ENCODE measurements around the gene FSIP1. TPM values are rescaled to one million over a fixed set of nuclear protein-coding genes. Genes with fewer than 3 reads are reported as not detected.

Gene FSIP1
- total and polyA plus RNA-seq, 12 donors, result 0.15 to 4.4 (median 0.89) TPM

DNA sequence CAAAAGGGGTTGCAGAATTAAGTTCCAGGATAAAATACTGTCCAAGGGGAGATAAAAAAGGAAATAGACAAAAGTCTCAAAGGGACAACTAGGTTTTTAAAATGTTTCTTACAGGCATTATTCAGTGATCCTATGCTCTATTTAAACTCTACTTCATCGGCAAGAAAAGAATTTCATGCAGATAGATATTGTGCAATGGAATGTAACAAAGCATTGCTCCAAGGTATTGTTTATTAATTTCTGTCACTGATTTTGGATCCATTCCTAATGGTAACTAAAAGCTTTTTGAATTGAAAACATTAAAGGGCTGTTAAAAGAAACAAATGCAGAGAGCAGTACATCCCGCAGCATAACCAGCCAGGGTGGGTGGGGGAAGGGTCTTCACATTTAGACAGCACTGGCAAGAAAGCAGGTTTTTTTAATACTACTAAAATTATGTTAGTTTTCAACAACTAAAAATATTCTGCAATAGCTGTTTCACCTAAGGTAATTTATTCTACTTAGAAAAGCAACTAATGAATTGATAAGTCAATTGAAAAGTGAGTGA lies 118.9 kb downstream of the FSIP1 start:
- peaks cover 0 to 10% (median 0%) of the 10 kb centered on the region in 9 donors for H3K4me1 ChIP-seq
- TF ChIP-seq, protein P1, sequence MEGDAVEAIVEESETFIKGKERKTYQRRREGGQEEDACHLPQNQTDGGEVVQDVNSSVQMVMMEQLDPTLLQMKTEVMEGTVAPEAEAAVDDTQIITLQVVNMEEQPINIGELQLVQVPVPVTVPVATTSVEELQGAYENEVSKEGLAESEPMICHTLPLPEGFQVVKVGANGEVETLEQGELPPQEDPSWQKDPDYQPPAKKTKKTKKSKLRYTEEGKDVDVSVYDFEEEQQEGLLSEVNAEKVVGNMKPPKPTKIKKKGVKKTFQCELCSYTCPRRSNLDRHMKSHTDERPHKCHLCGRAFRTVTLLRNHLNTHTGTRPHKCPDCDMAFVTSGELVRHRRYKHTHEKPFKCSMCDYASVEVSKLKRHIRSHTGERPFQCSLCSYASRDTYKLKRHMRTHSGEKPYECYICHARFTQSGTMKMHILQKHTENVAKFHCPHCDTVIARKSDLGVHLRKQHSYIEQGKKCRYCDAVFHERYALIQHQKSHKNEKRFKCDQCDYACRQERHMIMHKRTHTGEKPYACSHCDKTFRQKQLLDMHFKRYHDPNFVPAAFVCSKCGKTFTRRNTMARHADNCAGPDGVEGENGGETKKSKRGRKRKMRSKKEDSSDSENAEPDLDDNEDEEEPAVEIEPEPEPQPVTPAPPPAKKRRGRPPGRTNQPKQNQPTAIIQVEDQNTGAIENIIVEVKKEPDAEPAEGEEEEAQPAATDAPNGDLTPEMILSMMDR (IDR thresholded peaks at IDR 0.05), result no peak
- H3K27ac ChIP-seq, result no peak overlapping the region
- peaks cover 0 to under 1% (median 0%) of the 10 kb centered on the region in 11 donors for H3K9me3 ChIP-seq
- no peaks in the 10 kb centered on the region for H3K27me3 ChIP-seq
- DNase-seq (no peak), ATAC-seq (no peak)
- H3K4me3 ChIP-seq, result no peak overlapping the region
- WGBS, 2 donors, result 64 to 73% methylated on average over 2 of the region's 2 CpGs
- no peaks in the 10 kb centered on the region for H3K36me3 ChIP-seq
- intact Hi-C loops (cut with DNase I), result no loop called here

DNA sequence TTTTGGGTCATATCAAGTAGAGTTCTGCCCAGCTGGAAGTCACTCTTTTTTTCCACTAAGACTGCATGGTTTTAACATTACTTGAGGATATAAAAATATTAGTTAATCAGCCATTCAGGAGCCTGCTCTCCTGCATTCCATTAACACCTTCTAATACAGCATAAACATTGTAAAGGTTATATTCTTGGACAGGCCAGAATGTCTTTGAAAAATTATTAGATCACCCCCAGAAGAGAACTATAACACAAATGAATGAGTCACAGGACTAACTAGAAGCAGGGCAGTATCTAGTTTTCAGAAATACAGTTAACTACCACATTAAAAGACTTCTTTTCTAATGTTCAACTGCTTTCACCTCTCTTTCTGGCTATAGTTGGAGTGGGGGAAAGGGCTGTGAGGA lies 120.9 kb downstream of the FSIP1 start:
- TF ChIP-seq, protein P1 (IDR thresholded peaks at IDR 0.05), result no peak
- intact Hi-C loops (cut with DNase I), result no loop called here
- no peak for ATAC-seq

DNA sequence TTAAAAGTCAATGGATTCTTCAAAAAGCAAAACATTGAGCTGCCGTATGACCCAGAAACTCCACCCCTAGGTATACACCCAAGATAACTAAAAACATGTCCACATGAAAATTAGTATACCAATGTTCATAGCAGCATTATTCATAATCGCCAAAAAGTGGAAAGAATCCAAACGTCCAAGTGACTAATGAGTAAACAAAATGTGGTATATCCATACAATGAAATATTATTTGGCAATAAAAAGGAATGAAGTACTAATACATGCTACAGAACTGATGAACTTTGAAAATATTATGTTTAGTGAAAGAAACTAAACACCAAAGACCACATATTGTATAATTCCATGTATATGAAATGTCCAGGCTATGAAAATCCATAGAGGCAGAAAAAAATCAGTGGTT lies 123.9 kb downstream of the FSIP1 start:
- intact Hi-C loops (cut with DNase I), result no loop called here
- ATAC-seq, result no peak
- Histone ChIP-seq H3K27ac (no peak overlapping the region), H3K4me1 (no peaks in the 10 kb centered on the region), H3K27me3 (no peaks in the 10 kb centered on the region), H3K9me3 (peaks cover 0 to 3% (median 0%) of the 10 kb centered on the region in 11 donors), H3K36me3 (no peaks in the 10 kb centered on the region), H3K4me3 (no peak overlapping the region)
- TF ChIP-seq, protein P1 (IDR thresholded peaks at IDR 0.05), result no peak
- DNase-seq, result no peak
- WGBS, 2 donors, result 93 to 98% methylated on average over 3 of the region's 3 CpGs

More for the DNA sequence above, 120.9 kb downstream of the FSIP1 start:
- H3K27me3 ChIP-seq, result no peaks in the 10 kb centered on the region
- DNase-seq, result no peak
- H3K27ac ChIP-seq, result no peak overlapping the region
- no peaks in the 10 kb centered on the region for H3K36me3 ChIP-seq
- H3K9me3 ChIP-seq, result peaks cover 0 to 3% (median 0%) of the 10 kb centered on the region in 11 donors
- H3K4me1 ChIP-seq, result peaks cover 0 to 8% (median 0%) of the 10 kb centered on the region in 9 donors
- H3K4me3 ChIP-seq, result no peak overlapping the region

DNA sequence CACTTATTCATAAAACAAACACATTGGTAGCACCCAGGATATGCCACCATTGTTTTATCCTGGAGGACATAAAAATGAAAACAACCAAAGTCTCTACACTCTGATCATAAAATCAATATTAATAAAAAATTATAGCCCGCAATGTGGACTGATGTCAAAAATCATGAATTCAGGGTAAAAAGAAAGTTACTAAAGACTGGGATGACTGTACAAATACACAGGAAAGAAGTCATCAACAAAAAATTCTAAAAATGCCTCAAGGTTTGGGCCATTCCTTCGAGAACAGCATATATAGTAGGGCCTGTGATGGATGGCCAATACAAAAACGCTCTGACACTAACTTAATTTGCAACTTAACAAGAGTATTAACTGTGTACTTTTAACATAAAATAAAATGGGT lies 125.0 kb downstream of the FSIP1 start:
- Histone ChIP-seq H3K4me3 (no peak overlapping the region), H3K4me1 (no peaks in the 10 kb centered on the region), H3K27ac (no peak overlapping the region), H3K36me3 (no peaks in the 10 kb centered on the region), H3K9me3 (peaks cover 0 to 3% (median 0%) of the 10 kb centered on the region in 11 donors), H3K27me3 (no peaks in the 10 kb centered on the region)
- WGBS, 2 donors, result 83 to 89% methylated on average over 3 of the region's 3 CpGs
- ATAC-seq (no peak), DNase-seq (no peak)
- TF ChIP-seq, protein P1 (IDR thresholded peaks at IDR 0.05), result no peak
- intact Hi-C loops (cut with DNase I), result no loop called here

All from heart right ventricle (tissue), 16 donors.